HEK293 (cell line): ENCODE data around the gene CACNA2D4.

ENCODE experiments used
- BCL11A ChIP-seq: fragments of 450-650 bp; formaldehyde crosslinking; IDR thresholded peaks from 2 replicates; pipeline ENCODE4 v1.5.1; 2016; ENCODE audit warnings: low read depth, missing biosample characterization, missing genetic modification characterization
- CTCF ChIP-seq: fragments of 450-650 bp; formaldehyde crosslinking; IDR thresholded peaks from 2 replicates; pipeline ENCODE4 v1.5.1; 2016; ENCODE audit warnings: missing biosample characterization, missing genetic modification characterization
- HOXA7 ChIP-seq: sonication (generic); formaldehyde crosslinking; IDR thresholded peaks from 2 replicates; pipeline ENCODE4 v1.8.1; 2022; ENCODE audit warnings: missing genetic modification reagents, borderline replicate concordance
- ZNF639 ChIP-seq: fragments of 450-650 bp; formaldehyde crosslinking; IDR thresholded peaks from 2 replicates; pipeline ENCODE4 v1.5.1; 2016; ENCODE audit warnings: missing biosample characterization, missing genetic modification characterization

- no peak for TF ChIP-seq CTCF (tag by site-specific recombination)
- no peak for TF ChIP-seq ZNF639 (tag by site-specific recombination)
- TF ChIP-seq HOXA7 (CRISPR knock-in tag), result no peak
- no peak for TF ChIP-seq BCL11A (tag by site-specific recombination)
These were observed 95.8 kb downstream of the CACNA2D4 start for GRCh38 chr12:1822699-1823098.
